ENCODE data around the gene IL1RL2.
A peak's percentile ranks its signal among the peaks of the same experiment; 100 is the strongest.

IL1RL2 gene

GRCh38 chr2:102238778-102239177 is 52.0 kb downstream of the IL1RL2 start:
- no peak for DNase-seq (ENCODE audit: low spot score)

- no peak for DNase-seq (ENCODE audit: low spot score)
Observed at GRCh38 chr2:102239344-102239743, 52.5 kb downstream of the IL1RL2 start.

GRCh38 chr2:102240640-102241370 is 54.0 kb downstream of the IL1RL2 start:
- peak; percentile 90 for DNase-seq (ENCODE audit: low spot score)

- DNase-seq (ENCODE audit: low spot score): no peak
Observed at GRCh38 chr2:102241616-102242305, 54.9 kb downstream of the IL1RL2 start.

GRCh38 chr2:102245266-102246151 is 58.7 kb downstream of the IL1RL2 start:
- DNase-seq (ENCODE audit: low spot score): no peak

- no peak for DNase-seq (ENCODE audit: low spot score)
Observed at GRCh38 chr2:102250278-102250821, 63.5 kb downstream of the IL1RL2 start.

- DNase-seq (ENCODE audit: low spot score): no peak
Observed at GRCh38 chr2:102251042-102251848, 64.4 kb downstream of the IL1RL2 start.

DNA sequence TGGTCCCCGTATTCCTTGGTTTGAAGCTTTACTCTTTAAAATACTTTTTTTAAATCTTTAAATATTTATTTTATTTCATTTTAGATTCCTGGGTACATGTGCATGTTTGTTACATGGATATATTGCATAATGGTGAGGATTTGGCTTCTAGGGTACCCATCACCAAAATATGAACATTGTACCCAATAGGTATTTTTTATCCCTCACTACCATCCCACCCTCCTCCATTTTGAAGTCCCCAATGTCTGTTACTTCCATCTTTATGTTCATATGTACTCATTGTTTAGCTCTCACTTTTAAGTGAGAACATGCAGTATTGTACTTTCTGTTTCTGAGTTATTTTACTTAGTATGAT is 65.0 kb downstream of the IL1RL2 start:
- no peak for DNase-seq (ENCODE audit: low spot score)

DNA sequence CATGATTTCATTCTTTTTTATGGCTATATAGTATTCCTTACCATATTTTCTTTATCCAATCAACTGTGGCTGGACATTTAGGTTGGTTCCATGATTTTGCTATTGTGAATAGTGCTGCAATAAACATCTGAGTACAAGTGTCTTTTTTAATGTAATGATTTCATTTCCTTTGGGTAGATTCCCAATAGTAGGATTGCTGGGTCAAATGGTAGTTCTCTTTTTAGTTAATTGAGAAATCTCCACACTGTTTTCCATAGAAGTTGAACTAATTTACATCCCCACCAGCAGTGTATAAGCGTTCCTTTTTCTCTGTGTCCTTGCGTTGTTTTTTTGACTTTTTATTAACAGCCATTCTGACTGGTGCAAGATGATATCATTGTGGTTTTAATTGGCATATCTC is 65.4 kb downstream of the IL1RL2 start:
- DNase-seq (ENCODE audit: low spot score): no peak

GRCh38 chr2:102253140-102253752 is 66.4 kb downstream of the IL1RL2 start:
- no peak for DNase-seq (ENCODE audit: low spot score)

DNA sequence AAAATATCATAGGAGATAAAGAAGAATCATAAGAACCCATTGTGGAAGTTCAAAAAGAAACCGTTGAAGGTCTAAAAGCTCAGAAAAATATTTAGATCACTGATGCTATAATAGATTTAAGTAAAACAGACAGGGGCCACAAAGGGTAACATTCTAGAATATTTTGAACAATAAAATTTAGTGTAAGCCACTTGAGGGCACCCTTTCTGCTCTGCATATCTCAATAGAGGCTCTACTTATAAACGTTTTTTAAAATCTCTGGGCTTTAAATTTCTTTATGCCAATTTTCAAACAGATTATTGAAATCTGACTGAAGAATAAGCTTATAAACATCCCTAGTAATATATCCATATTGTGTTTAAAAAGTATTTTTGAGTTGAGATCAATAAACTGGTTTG is 66.9 kb downstream of the IL1RL2 start:
- no peak for DNase-seq (ENCODE audit: low spot score)

GRCh38 chr2:102256276-102256675 is 69.5 kb downstream of the IL1RL2 start:
- DNase-seq (ENCODE audit: low spot score): no peak

DNA sequence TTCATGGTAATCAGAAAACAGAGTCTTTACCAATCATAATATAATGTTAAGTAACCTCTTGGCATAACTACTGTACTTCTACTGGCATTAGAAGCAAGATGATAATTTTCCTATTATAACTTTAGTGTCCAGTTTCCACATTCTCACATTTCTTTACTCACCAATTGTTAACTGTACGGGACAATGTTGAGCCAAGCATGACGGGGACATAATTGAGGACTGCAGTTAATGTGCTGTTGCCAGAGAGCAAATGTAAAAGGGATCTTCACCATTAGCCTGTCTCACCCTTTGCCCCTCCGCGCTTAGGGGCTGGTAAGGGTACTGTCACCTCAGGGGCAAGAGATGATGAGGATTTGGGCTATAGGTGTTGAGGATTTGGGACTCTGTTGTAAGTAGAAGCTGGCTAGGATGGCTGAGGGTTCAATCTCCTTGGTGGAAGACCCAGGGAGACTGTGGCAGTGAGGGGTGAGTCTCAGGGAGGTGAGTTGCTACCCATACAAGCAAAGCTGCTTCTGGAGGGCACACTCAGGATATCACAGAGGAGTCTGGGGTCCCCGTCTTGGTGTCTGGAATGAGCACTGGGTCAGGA is 70.1 kb downstream of the IL1RL2 start:
- no peak for DNase-seq (ENCODE audit: low spot score)

- no peak for DNase-seq (ENCODE audit: low spot score)
Observed at GRCh38 chr2:102258025-102258385, 71.2 kb downstream of the IL1RL2 start.

GRCh38 chr2:102258386-102259074 is 71.7 kb downstream of the IL1RL2 start:
- no peak for DNase-seq (ENCODE audit: low spot score)

GRCh38 chr2:102261467-102262135 is 74.8 kb downstream of the IL1RL2 start:
- DNase-seq (ENCODE audit: low spot score): no peak

- no peak for DNase-seq (ENCODE audit: low spot score)
Observed at GRCh38 chr2:102262216-102263129, 75.7 kb downstream of the IL1RL2 start.

GRCh38 chr2:102264952-102265351 is 78.1 kb downstream of the IL1RL2 start:
- no peak for DNase-seq (ENCODE audit: low spot score)

DNA sequence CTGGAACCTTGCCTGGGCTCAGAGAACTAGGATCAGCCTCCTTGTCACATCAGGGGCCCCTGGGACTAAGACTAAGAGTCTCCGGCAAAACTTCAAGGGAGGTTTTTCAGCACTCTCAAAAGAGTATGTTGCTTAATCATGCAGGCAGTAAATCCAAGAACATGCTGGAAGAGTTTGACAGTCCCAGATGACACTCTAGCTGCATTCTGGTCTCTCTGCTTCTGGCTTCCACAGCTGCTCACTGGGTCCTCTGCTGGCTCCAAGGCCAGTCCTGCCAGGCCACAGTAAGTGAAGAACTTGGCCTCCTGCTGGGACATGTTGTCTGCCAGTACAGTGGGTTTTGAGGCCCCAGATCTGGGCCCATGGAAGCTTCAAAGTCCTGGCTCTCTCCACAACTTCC is 79.4 kb downstream of the IL1RL2 start:
- no peak for DNase-seq (ENCODE audit: low spot score)
